Uterus (tissue), 2 donors: ENCODE results near the gene BMF.

ENCODE experiments used
- POLR2A ChIP-seq, 2 donors: fragments of 450-650 bp; IDR thresholded peaks; one replicate each; pipeline ENCODE4 v1.6.1; 2016; ENCODE audit warnings: antibody characterized with exemption in 2 of 2, mild to moderate bottlenecking in 1 of 2, moderate library complexity in 1 of 2
- TF ChIP-seq, protein P1 (sequence below), 4 experiments: fragments of 200-600 bp in 2 of 4; fragments of 450-650 bp in 2 of 4; sonication (generic) in 2 of 4; IDR thresholded peaks; one replicate each; pipeline ENCODE4 v1.5.1; 2016 to 2019; ENCODE audit warnings: antibody characterized with exemption in 4 of 4, mild to moderate bottlenecking in 2 of 4, moderate library complexity in 1 of 4

GRCh38 chr15:40047415-40048210, 61.1 kb downstream of the BMF start:
- TF ChIP-seq, protein P1, sequence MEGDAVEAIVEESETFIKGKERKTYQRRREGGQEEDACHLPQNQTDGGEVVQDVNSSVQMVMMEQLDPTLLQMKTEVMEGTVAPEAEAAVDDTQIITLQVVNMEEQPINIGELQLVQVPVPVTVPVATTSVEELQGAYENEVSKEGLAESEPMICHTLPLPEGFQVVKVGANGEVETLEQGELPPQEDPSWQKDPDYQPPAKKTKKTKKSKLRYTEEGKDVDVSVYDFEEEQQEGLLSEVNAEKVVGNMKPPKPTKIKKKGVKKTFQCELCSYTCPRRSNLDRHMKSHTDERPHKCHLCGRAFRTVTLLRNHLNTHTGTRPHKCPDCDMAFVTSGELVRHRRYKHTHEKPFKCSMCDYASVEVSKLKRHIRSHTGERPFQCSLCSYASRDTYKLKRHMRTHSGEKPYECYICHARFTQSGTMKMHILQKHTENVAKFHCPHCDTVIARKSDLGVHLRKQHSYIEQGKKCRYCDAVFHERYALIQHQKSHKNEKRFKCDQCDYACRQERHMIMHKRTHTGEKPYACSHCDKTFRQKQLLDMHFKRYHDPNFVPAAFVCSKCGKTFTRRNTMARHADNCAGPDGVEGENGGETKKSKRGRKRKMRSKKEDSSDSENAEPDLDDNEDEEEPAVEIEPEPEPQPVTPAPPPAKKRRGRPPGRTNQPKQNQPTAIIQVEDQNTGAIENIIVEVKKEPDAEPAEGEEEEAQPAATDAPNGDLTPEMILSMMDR (IDR thresholded peaks at IDR 0.05), result no peak
- no peak for TF ChIP-seq POLR2A (IDR thresholded peaks at IDR 0.05)
